Activated CD8-positive, alpha-beta T cell treated with anti-CD3 and anti-CD28 coated beads for 36 hours (primary cell): Measurements from ENCODE around the gene GGT5. TPM values are rescaled to one million over a fixed set of nuclear protein-coding genes. Genes with fewer than 3 reads are reported as not detected.
A peak's percentile ranks its signal among the peaks of the same experiment; 100 is the strongest.

Experiments used
- ATAC-seq: fragments of 200-7000 bp; cut with Tn5 transposase; one replicate; pipeline ENCODE4 v1.10.0; 2021; ENCODE audit warnings: mild to moderate bottlenecking, moderate library complexity
- CTCF ChIA-PET: fragments of 350-600 bp; sonication (Branson Sonifier 250); formaldehyde crosslinking; loops from one replicate; lab custom pipeline; 2021; ENCODE audit warnings: antibody characterized with exemption; lab: Charles Lee
- POLR2A ChIA-PET: fragments of 350-600 bp; sonication (Branson Sonifier 250); formaldehyde crosslinking; loops from one replicate; lab custom pipeline; 2021; ENCODE audit warnings: antibody characterized with exemption; lab: Charles Lee
- DNase-seq: peaks from one replicate; pipeline ENCODE4 v3.0.0-alpha.2; 2020
- H3K27ac Mint-ChIP-seq: one replicate; pipeline ENCODE4 v1.8.0; 2021; ENCODE audit warnings: mild to moderate bottlenecking, mixed read lengths
- H3K27me3 Mint-ChIP-seq: one replicate; pipeline ENCODE4 v1.8.0; 2021; ENCODE audit warnings: mixed read lengths
- H3K36me3 Mint-ChIP-seq: one replicate; pipeline ENCODE4 v1.8.0; 2021; ENCODE audit warnings: low read depth, mixed read lengths
- H3K4me1 Mint-ChIP-seq: one replicate; pipeline ENCODE4 v1.8.0; 2021; ENCODE audit warnings: low read depth, mixed read lengths
- H3K4me3 Mint-ChIP-seq: one replicate; pipeline ENCODE4 v1.8.0; 2021; ENCODE audit warnings: mild to moderate bottlenecking, moderate library complexity, mixed read lengths
- H3K9me3 Mint-ChIP-seq: one replicate; pipeline ENCODE4 v1.8.0; 2021; ENCODE audit warnings: mixed read lengths
- intact Hi-C: fragments of 100-400 bp; cut with micrococcal nuclease; formaldehyde crosslinking; loops from one replicate; pipeline ENCODE4 v1.10.0; 2022
- total RNA-seq, 2 experiments: library from RNA; stranded (reverse); gene quantifications; one replicate each; pipeline ENCODE4 v1.2.3, GENCODE V29; 2021
- TF ChIP-seq, protein P1 (sequence below): fragments of 200-600 bp; IDR thresholded peaks from one replicate; pipeline ENCODE4 v1.8.0; 2022; ENCODE audit warnings: antibody characterized with exemption, mild to moderate bottlenecking

The GGT5 gene
- total RNA-seq, 2 experiments from 2014 or later = not detected

DNA sequence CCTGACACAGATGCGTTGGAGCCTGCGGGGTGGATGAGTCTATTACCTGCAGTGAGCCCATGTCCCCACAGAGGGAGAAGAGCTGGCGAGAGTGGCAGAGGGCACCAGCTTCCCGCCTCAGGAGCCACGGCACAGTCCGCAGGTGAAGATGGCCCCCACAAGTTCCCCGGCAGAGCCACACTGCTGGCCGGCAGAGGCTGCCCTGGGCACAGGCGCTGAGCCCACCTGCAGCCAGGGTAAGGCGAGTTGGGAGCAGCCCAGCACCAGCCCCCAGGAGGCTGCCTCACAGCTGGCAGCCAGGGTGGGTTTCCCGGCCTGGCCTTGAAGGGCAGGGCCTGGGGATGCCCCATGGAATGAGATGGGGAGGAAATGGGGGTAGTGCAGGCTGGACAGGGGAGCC, 68.8 kb downstream of the GGT5 start:
- ATAC-seq = no peak
- Mint-ChIP-seq H3K27me3 (no peaks in the 10 kb centered on the region), H3K4me1 (peaks cover 4% of the 10 kb centered on the region), H3K9me3 (no peaks in the 10 kb centered on the region), H3K27ac (no peak overlapping the region), H3K4me3 (no peak overlapping the region), H3K36me3 (peaks cover 11% of the 10 kb centered on the region)
- DNase-seq = no peak
- TF ChIP-seq, protein P1, sequence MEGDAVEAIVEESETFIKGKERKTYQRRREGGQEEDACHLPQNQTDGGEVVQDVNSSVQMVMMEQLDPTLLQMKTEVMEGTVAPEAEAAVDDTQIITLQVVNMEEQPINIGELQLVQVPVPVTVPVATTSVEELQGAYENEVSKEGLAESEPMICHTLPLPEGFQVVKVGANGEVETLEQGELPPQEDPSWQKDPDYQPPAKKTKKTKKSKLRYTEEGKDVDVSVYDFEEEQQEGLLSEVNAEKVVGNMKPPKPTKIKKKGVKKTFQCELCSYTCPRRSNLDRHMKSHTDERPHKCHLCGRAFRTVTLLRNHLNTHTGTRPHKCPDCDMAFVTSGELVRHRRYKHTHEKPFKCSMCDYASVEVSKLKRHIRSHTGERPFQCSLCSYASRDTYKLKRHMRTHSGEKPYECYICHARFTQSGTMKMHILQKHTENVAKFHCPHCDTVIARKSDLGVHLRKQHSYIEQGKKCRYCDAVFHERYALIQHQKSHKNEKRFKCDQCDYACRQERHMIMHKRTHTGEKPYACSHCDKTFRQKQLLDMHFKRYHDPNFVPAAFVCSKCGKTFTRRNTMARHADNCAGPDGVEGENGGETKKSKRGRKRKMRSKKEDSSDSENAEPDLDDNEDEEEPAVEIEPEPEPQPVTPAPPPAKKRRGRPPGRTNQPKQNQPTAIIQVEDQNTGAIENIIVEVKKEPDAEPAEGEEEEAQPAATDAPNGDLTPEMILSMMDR = no peak
- CTCF ChIA-PET = interaction anchor here (0.7 to 4.4 kb wide), 9 partner anchors 10 to 172 kb away, joined by 3 to 63 read pairs (median 6); no protein-coding TSS in a partner anchor
- intact Hi-C loops = no loop called here
- POLR2A ChIA-PET = interaction anchor here (0.8 kb wide), 1 partner anchor 18 kb away, joined by 3 read pairs; no protein-coding TSS in a partner anchor

DNA sequence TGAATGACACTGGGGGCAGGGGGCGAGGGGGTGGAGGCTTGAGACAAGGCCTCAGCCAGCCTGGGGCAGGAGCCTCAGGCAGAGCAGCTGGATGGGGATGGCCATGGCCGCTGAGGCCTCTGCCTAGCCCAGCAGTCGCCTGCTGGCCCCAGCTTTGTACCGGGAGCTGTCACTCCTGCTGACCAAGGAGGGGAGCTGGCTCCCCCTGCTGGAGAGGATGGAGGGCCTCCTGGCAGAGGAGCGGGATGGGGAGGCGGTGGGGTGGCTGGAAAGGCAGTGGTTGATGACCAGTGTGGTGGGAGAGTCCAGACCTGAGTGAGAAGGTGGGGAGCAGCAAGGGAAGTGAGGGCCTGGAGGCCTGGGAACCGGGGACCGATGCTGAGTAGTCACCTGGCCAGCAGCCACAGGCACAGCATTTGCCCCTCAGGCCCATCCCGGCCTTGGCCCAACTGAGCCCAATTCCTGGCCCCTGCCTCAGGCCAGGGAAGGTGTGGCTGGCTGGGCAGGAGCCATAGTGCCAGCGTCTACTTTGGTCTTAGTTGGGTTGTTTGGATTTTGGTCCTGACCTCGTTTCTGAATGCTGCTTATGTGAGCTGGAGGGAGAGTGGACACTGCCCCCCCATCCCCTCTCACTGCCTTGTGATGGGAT, 69.6 kb downstream of the GGT5 start:
- ATAC-seq = peak; percentile 69
- H3K4me3 Mint-ChIP-seq = no peak overlapping the region
- H3K9me3 Mint-ChIP-seq = no peaks in the 10 kb centered on the region
- ChIA-PET CTCF (interaction anchor here (0.7 to 4.4 kb wide), 20 partner anchors 10 to 219 kb away, joined by 3 to 63 read pairs (median 5); no protein-coding TSS in a partner anchor), POLR2A (interaction anchor here (0.8 kb wide), 1 partner anchor 17 kb away, joined by 3 read pairs; no protein-coding TSS in a partner anchor)
- peaks cover 11% of the 10 kb centered on the region for H3K36me3 Mint-ChIP-seq
- peak; percentile 73 for DNase-seq
- TF ChIP-seq, protein P1 = peak; percentile 72
- no peaks in the 10 kb centered on the region for H3K27me3 Mint-ChIP-seq
- peak overlapping the region; percentile 5 for H3K27ac Mint-ChIP-seq
- peaks cover 4% of the 10 kb centered on the region for H3K4me1 Mint-ChIP-seq
- intact Hi-C loops = no loop called here

DNA sequence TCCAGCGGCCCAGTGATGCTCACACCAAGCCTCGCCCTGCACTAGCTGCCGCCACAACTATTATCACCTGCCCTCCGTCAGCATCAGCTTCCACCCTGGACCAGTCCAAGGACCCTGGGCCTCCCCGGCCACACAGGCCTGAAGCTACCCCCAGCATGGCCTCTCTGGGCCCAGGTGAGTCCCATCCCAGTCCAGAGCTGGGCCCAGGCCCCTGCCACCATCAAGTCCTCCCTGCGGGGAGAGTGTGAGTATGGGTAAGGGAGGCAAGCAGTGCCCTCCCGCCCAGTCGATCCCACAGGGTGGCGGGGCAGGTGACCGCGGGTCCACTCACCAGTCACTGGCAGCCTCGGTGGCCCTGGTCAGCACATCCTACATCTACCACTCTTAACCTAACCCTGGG, 73.1 kb downstream of the GGT5 start:
- H3K36me3 Mint-ChIP-seq = peaks cover 17% of the 10 kb centered on the region
- peak overlapping the region; percentile 34 for H3K27ac Mint-ChIP-seq
- H3K9me3 Mint-ChIP-seq = no peaks in the 10 kb centered on the region
- DNase-seq (no peak), ATAC-seq (no peak)
- no peak overlapping the region for H3K4me3 Mint-ChIP-seq
- H3K4me1 Mint-ChIP-seq = peaks cover 25% of the 10 kb centered on the region
- TF ChIP-seq, protein P1 = no peak
- POLR2A ChIA-PET = interaction anchor here (1.1 to 1.3 kb wide), 2 partner anchors 13 to 17 kb away, joined by 4 read pairs; no protein-coding TSS in a partner anchor
- CTCF ChIA-PET = interaction anchor here (1.1 kb wide), 1 partner anchor 38 kb away, joined by 4 read pairs; no protein-coding TSS in a partner anchor
- intact Hi-C loops = no loop called here
- H3K27me3 Mint-ChIP-seq = no peaks in the 10 kb centered on the region

DNA sequence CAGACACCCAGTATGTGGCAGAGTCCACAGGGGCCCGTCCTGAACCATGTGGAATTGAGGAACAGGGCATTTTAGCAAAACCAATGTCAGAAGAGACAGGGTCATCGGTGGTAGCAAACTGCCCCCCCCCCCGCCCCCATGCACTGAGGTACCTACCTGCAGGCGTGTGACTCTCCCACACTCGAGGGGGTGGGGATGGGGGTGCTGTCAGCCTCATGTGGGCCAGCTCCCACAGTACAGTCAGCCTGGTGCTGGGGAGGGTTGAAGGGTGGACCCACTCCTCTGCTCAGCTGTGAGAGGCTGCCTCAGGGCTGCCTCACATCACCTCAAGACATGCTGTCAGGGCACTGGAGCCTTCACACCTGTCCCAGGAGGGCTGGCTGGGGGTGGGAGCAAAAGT, 74.2 kb downstream of the GGT5 start:
- no peak overlapping the region for H3K4me3 Mint-ChIP-seq
- TF ChIP-seq, protein P1 = no peak
- ATAC-seq (no peak), DNase-seq (no peak)
- intact Hi-C loops = no loop called here
- no peaks in the 10 kb centered on the region for H3K27me3 Mint-ChIP-seq
- no peak overlapping the region for H3K27ac Mint-ChIP-seq
- peaks cover 17% of the 10 kb centered on the region for H3K36me3 Mint-ChIP-seq
- ChIA-PET CTCF (interaction anchor here (2.6 kb wide), 1 partner anchor 14 kb away, joined by 11 read pairs; no protein-coding TSS in a partner anchor), POLR2A (interaction anchor here (1.3 kb wide), 1 partner anchor 16 kb away, joined by 4 read pairs; no protein-coding TSS in a partner anchor)
- peaks cover 25% of the 10 kb centered on the region for H3K4me1 Mint-ChIP-seq
- H3K9me3 Mint-ChIP-seq = no peaks in the 10 kb centered on the region

DNA sequence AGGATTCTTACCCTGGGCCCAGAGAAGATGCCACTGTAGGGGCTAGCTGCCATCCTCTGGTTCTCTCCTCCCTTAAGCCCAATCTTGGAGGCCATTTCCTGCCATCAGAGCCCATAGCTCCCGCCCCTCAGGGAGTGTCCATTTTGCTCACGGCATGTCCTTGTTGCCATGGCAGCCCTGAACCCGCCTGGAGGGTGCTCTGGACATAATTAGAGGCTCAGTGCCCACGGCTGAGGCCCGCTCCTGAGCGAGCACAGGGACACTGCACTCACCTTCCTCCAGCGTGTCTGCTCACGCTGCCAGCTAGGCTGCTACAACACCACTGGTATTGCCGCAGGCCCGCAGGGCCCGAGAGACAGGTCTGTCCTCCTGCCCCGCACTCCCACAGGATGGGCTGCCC, 74.7 kb downstream of the GGT5 start:
- Mint-ChIP-seq H3K36me3 (peaks cover 17% of the 10 kb centered on the region), H3K9me3 (no peaks in the 10 kb centered on the region), H3K27ac (peak overlapping the region; percentile 86), H3K27me3 (no peaks in the 10 kb centered on the region), H3K4me1 (peaks cover 26% of the 10 kb centered on the region), H3K4me3 (no peak overlapping the region)
- no peak for ATAC-seq
- intact Hi-C loops = no loop called here
- DNase-seq = no peak
- ChIA-PET CTCF (interaction anchor here (2.6 kb wide), 1 partner anchor 13 kb away, joined by 11 read pairs; no protein-coding TSS in a partner anchor), POLR2A (no interaction called here)
- TF ChIP-seq, protein P1 = no peak
